Kidney (tissue), 14 donors: ENCODE measurements around the gene WFDC1. TPM values are rescaled to one million over a fixed set of nuclear protein-coding genes. Genes with fewer than 3 reads are reported as not detected.

Experiments used
- DNase-seq, 5 donors: peaks; one replicate each; pipeline ENCODE4 v3.0.0-alpha.2; 2013 to 2020
- FAIRE-seq: peaks from 2 replicates; lab custom pipeline; 2012; peaks lifted over from hg19 to GRCh38; lab: Jason Lieb, UNC
- H3K27ac ChIP-seq, 2 donors: one replicate each; pipeline ENCODE4 v1.7.0; 2013; ENCODE audit warnings: low read depth in 2 of 2, low read length in 2 of 2, inconsistent platforms in 1 of 2
- H3K27me3 ChIP-seq: one replicate; pipeline ENCODE4 v1.7.1; 2013; ENCODE audit warnings: low read length, inconsistent platforms; ENCODE audit not compliant: control insufficient read depth, insufficient read depth
- H3K36me3 ChIP-seq, 3 donors: one replicate each; pipeline versions ENCODE4 v1.7.0 to v1.7.1; 2013; ENCODE audit warnings: low read length in 3 of 3, control low read depth in 1 of 3, inconsistent platforms in 1 of 3; ENCODE audit not compliant: insufficient read depth in 3 of 3, control insufficient read depth in 2 of 3
- H3K4me1 ChIP-seq, 3 donors: one replicate each; pipeline versions ENCODE4 v1.7.0 to v1.7.1; 2013; ENCODE audit warnings: low read length in 3 of 3, inconsistent platforms in 1 of 3, low read depth in 1 of 3; ENCODE audit not compliant: control insufficient read depth in 2 of 3, insufficient read depth in 2 of 3
- H3K4me3 ChIP-seq, 3 donors: one replicate each; pipeline versions ENCODE4 v1.7.0 to v1.8.1; 2013; ENCODE audit warnings: low read length in 3 of 3, control low read depth in 1 of 3, inconsistent platforms in 1 of 3
- H3K9ac ChIP-seq, 3 donors: one replicate each; pipeline versions ENCODE4 v1.7.0 to v1.7.1; 2013; ENCODE audit warnings: low read length in 3 of 3, control low read depth in 1 of 3, inconsistent platforms in 1 of 3
- H3K9me3 ChIP-seq, 3 donors: one replicate each; pipeline versions ENCODE4 v1.7.0 to v1.7.1; 2013; ENCODE audit warnings: low read length in 3 of 3, control low read depth in 1 of 3, inconsistent platforms in 1 of 3; ENCODE audit not compliant: control insufficient read depth in 2 of 3, insufficient read depth in 1 of 3
- CTCF ChIP-seq: IDR thresholded peaks from 3 replicates; pipeline ENCODE4 v1.5.1; 2012; ENCODE audit warnings: mild to moderate bottlenecking, moderate library complexity, borderline replicate concordance; ENCODE audit not compliant: insufficient read depth; ENCODE audit errors: extremely low read depth
- intact Hi-C: fragments of 100-400 bp; cut with DNase I; formaldehyde crosslinking; loops from one replicate; pipeline ENCODE4 v1.11.1; 2022
- polyA plus RNA-seq: library from polyadenylated mRNA; stranded (reverse); fragments of 350-450 nt; fragmentation: Illumina TruSeq; extraction: RNeasy Lipid Tissue Mini Kit (QIAGEN cat#74804); gene quantifications from one replicate; pipeline ENCODE4 v1.2.3, GENCODE V29; 2014; ENCODE audit warnings: low read depth, low replicate concordance; ENCODE audit not compliant: insufficient read depth
- total RNA-seq: library from RNA; stranded (reverse); fragmentation: NEBNext Ultra II Directional; extraction: Animal tissue kit (Norgen Biotek cat#: 25700); gene quantifications from one replicate; pipeline ENCODE4 v1.2.1, GENCODE V29; 2021
- donor health status: control.
- donor health status: control.
- donor health status: control.
- donor health status: control.
- donor health status: control.
- donor health status: DM: yes; HTN: yes; CAD: no.
- donor health status: Normal renal cell carcinoma (clear cell type).

Gene WFDC1
- total and polyA plus RNA-seq, 2 donors from 2014 or later = 11.1 to 34.8 TPM

DNA sequence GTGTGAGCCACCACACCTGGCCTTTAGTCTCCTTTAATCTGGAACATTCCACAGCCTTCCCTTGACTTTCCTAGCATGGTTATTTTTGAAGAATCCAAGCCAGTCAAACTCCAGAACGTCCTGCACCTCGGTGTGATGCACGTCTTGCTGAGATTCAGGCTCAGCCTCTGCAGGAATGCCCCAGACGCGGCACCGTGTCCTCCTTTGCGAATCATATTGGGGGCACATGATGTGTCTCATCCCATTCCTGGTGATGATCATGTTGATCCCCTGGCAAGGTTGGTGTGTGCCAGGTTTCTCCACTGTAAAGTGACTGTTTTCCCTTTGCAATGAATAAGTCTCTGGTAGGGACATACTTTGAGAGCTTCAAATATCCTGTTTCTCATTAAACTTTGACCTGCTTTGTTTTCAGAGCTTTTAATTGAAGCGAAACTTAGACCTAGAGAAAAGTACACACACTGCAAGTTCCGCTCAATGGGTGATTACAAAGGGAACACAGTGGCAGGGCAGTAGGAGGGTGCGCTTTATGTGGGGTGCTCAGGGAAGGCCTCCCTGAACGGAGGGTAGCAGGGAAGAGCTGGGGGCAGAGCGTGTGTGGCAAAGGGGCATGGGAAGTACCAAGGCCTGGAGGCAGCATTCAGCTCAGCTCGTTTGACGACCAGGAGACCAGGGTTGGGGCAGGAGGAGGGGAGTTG is 64.1 kb downstream of the WFDC1 start:
- peak overlapping the region; percentile 52 to 82 for H3K27ac ChIP-seq
- peaks cover 0 to 20% (median 12%) of the 10 kb centered on the region in 3 donors for H3K4me1 ChIP-seq
- no peaks in the 10 kb centered on the region for H3K27me3 ChIP-seq
- no peak overlapping the region for H3K4me3 ChIP-seq
- no peaks in the 10 kb centered on the region for H3K36me3 ChIP-seq
- peak in 3 of 5 donors; percentile 13 to 60 (median 44) for DNase-seq
- no peaks in the 10 kb centered on the region for H3K9me3 ChIP-seq
- intact Hi-C loops = no loop called here
- no peak for TF ChIP-seq CTCF
- no peak overlapping the region for H3K9ac ChIP-seq
- no peak for FAIRE-seq

- Histone ChIP-seq H3K27me3 (no peaks in the 10 kb centered on the region), H3K4me1 (peaks cover 0 to 20% (median 12%) of the 10 kb centered on the region in 3 donors), H3K36me3 (no peaks in the 10 kb centered on the region), H3K9ac (peak overlapping the region in 1 of 3 donors; percentile 26), H3K9me3 (no peaks in the 10 kb centered on the region), H3K4me3 (no peak overlapping the region), H3K27ac (peak overlapping the region; percentile 52 to 82)
- no peak for TF ChIP-seq CTCF
- peak in 1 of 5 donors; percentile 39 for DNase-seq
- intact Hi-C loops = no loop called here
- no peak for FAIRE-seq
Observed at GRCh38 chr16:84359326-84359725, 64.6 kb downstream of the WFDC1 start.

DNA sequence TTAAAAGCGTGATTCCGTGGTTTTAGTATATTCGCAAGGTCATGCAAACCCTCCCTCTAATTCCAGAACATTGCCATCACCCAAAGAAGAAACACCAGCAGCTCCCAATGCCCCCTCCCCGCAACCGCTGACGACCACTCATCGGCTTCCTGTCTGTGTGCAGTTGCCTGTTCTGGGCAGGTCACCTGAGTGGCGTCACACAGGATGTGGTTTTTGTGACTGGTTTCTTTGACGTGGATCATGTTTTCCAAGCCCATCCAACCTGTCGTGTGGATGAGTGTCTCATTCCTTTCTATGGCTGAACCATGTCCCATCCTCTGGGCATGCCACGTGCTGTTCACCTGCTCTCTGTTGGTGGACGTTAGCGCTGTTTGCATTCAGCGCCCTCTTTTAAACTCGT is 65.5 kb downstream of the WFDC1 start:
- Histone ChIP-seq H3K27ac (no peak overlapping the region), H3K27me3 (no peaks in the 10 kb centered on the region), H3K4me1 (peaks cover 0 to 20% (median 12%) of the 10 kb centered on the region in 3 donors), H3K36me3 (no peaks in the 10 kb centered on the region), H3K4me3 (no peak overlapping the region), H3K9ac (no peak overlapping the region), H3K9me3 (no peaks in the 10 kb centered on the region)
- TF ChIP-seq CTCF = no peak
- intact Hi-C loops = no loop called here
- DNase-seq = peak in 1 of 5 donors; percentile 50
- FAIRE-seq = no peak
